NT2/D1 (cell line): Measurements from ENCODE around the gene RGS17.

Source experiments
- SUZ12 ChIP-seq: IDR thresholded peaks from 2 replicates; pipeline ENCODE4 v1.6.1; 2011; ENCODE audit not compliant: insufficient read length, insufficient read depth; ENCODE audit errors: extremely low read depth
- YY1 ChIP-seq: IDR thresholded peaks from 2 replicates; pipeline ENCODE4 v1.6.1; 2011; ENCODE audit not compliant: insufficient read length, insufficient read depth
- ZNF274 ChIP-seq: IDR thresholded peaks from 2 replicates; pipeline ENCODE4 v1.6.1; 2011; ENCODE audit warnings: mild to moderate bottlenecking, low read depth, low read length

DNA sequence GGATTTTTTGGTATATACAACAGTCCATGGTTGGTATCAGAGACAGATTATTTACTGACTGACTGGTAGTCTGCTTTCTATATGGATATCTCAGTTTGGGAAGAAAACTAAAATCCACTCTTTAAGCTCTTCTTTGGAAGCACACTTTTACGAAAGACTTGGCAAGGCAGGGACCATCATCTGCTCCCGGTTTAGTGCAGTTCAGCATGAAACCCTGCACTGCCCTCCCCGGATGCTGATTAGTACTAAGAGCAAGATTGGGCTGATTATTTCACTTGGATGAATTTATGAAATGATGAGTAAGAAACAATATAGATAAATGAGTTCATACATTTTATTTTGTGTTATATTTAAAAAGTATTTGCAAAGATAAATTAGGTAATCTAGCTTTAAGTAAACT is 56.3 kb downstream of the RGS17 start:
- no peak for TF ChIP-seq YY1
- no peak for TF ChIP-seq ZNF274
- no peak for TF ChIP-seq SUZ12
